HG03469 (cell line): ENCODE measurements around the gene SLC25A45.

Experiments used
- ATAC-seq: cut with Tn5 transposase; IDR thresholded peaks from one replicate; pipeline ENCODE4 v1.9.1; 2021; ENCODE audit warnings: mild to moderate bottlenecking, moderate library complexity, moderate number of reproducible peaks; ENCODE audit not compliant: unreplicated experiment

SLC25A45 gene

GRCh38 chr11:65404638-65405339, 22.3 kb upstream of the SLC25A45 start:
- ATAC-seq: no peak

- ATAC-seq: no peak
Observed at GRCh38 chr11:65404210-65404609, 21.8 kb upstream of the SLC25A45 start.

GRCh38 chr11:65403607-65404121, 21.2 kb upstream of the SLC25A45 start:
- no peak for ATAC-seq

GRCh38 chr11:65402790-65403189, 20.3 kb upstream of the SLC25A45 start:
- ATAC-seq: no peak

DNA sequence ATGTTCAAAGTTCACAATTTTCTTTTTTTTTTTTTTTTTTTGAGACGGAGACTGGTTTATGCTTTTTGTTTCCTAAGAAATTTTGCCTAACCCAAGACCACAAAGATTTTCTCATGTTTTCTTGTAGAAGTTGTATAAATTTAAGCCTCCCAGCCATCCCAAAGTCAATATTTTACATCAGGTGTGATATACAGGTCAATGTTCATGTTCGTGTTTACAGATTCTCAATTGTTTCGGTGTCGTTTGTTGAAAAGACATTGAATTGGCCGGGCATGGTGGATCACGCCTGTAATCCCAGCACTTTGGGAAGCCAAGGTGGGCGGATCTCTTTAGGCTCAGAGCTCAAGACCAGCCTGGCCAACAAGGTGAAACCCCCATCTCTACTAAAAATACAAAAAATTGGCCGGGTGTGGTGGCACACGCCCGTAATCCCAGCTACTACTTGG, 19.4 kb upstream of the SLC25A45 start:
- no peak for ATAC-seq

DNA sequence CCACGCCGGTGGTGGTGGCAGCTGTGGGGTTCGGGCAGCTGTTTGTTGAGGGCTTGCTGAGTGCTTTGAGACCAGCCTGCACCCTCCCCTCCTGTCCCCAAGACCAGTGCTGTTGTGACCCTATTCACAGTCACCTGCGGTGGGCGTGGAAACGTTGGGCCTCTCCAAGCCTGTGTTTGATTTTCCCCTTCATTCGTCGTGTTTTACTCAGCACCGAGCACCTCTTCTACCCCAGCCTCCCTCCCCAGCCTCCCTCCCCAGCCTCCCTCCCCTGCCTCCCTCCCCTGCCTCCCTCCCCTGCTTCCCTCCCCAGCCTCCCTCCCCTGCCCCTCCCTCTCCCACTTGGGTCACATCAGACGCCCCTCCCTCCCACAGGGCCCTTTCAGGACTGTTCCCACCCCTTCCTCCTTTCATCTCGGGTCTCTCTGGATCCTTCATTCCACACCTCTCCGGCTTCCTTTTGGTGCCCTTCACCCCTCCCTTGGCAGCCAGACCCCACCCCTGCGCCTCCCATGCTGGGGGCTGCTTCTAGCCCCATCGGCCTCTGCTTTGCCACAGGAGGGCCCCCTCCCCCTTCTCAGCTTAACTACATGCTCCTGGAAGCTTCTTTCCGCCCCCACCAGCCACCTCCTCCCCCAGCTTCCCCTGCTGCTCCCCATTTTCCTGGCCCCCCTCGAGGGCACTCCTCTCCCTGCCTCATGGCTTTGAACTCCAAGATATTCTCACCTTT, 18.8 kb upstream of the SLC25A45 start:
- no peak for ATAC-seq

DNA sequence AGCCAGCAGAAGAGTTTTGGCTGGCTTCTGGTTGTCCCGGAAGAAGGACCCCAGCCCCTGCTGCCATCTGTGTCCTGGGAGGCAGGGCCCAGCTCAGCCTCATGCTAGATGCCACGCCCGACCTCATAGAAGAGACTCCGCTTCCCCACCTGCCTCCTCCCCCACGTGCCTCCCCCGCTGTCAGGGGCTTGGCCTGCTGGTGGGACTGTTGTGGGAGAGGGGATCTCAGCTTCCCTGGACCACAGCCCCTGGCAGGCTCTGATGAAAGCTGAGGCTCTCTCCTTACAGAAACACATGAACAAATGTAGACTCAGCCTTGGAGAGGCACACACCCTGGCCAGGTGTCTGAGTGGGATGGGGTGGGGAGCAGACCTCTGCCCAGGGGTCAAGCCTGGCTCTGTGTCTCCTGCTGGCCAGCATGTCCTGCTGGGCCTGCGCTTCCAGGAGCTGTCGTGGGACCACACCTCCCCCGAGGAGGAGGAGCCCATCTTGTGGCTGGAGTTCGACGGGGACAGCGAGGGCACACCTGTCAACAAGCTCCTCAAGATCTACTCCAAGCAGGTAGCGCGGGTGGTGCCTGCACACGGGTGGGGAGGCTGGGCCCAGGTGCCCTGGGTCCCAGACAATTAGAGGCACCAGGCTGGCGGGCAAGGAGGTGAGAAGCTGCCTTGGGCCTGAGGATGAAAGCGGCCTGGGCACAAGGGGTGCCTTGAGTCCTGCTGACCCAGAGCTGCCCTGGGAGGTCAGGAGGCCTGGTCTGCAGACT, 18.0 kb upstream of the SLC25A45 start:
- no peak for ATAC-seq

GRCh38 chr11:65399845-65400244, 17.4 kb upstream of the SLC25A45 start:
- ATAC-seq: no peak

GRCh38 chr11:65399249-65399648, 16.8 kb upstream of the SLC25A45 start:
- ATAC-seq: no peak

DNA sequence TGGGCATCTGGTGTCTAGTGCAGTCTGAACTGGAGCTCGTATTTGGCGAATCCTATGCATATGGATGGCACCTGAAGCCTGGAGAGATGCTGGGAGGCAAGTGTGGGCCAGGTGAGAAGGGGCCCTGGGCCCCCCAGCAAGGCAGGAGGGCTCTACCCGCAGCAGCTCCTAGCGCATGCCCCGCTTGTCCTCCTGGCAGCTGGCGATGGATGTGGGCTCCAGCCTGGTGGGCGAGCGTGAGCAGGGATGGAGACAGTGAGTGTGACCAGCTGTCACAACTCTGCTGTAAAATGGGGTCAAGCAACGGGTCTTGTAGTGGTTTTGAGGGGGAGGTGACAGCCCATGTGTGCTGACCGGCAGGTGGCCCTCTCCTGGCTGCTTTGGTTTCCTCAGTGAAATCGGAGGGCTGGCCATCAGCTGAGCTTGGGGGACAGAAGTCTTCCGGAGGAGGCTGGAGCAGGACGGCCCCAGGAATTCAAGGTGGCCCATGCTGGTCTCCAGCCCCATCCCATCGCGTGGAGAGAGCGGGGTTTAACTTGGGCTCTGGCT, 16.0 kb upstream of the SLC25A45 start:
- ATAC-seq: no peak

DNA sequence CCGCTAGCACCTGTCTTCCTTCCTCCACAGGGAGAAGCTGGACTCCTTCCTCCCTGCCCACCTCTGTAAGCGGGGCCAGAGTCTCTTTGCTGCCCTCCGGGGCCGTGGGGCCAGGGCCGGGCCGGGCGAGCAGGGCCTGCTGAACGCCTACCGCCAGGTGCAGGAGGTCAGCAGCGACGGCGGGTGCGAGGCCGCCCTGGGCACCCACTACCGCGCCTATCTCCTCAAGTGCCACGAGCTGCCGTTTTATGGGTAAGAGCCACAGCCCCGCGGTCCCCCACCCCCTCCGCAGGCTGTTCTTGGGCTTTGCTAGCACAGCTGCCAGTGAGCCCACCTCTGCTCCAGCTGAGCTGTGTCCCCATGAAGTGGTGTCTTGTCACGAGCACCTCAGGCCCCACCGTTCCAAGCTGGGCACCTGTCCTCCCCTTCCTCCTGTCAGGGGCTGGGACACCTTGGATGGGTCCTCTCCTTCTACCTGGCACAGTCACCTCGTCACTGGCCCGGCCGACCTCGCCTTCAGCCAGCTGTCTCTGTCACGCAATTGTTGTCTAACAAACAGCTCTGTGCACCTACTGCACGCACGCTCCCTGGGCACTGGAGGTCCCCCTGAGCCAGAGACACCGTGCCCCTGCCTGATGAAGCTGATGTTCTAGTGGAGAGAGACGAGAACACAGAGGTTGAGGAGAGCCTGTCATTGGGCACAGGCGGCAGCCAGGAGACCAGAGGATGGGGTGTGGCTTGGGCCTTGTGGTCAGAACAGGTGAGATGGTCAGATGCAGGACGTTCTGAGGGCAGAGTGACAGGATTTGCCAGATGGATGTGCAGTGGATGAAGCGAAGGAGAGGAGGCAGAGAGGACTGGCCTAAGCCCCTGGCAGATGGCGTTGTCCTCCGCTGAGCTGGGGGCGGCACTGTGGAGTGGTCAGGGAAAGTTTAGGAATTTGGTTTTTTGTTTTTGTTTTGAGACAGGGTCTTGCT, 14.6 kb upstream of the SLC25A45 start:
- no peak for ATAC-seq

GRCh38 chr11:65395961-65396530, 13.6 kb upstream of the SLC25A45 start:
- ATAC-seq: no peak

- ATAC-seq: no peak
Observed at GRCh38 chr11:65394125-65394536, 11.7 kb upstream of the SLC25A45 start.

DNA sequence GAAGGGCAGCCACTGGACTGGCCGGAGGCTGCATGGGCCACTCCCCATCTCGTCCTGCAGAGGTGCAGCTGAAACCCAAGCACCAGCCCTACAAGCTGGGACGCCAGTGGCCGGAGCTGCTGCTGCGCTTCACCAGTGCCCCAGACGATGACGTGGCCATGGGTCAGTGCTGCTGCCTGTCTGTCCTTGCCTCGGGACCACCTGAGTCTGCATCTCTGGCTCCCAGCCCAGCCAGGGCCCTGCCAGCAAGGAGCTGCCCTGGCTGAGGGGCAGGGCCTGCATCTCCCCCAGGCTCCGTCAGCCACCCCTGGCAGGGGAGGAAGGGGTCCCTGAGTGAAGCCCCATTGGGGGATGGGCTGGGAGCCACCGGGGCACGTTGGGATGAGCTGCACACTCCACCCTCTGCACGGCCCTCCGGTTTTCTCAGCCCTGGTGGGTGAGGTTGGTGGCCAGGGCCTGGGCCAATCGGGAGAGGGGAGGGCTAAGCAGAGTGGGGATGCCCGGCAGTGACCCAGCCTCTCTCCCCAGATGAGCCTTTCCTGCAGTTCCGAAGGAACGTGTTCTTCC, 11.2 kb upstream of the SLC25A45 start:
- ATAC-seq: no peak

GRCh38 chr11:65392899-65393298, 10.5 kb upstream of the SLC25A45 start:
- ATAC-seq: no peak

- no peak for ATAC-seq
Observed at GRCh38 chr11:65392186-65392829, 9.9 kb upstream of the SLC25A45 start.

DNA sequence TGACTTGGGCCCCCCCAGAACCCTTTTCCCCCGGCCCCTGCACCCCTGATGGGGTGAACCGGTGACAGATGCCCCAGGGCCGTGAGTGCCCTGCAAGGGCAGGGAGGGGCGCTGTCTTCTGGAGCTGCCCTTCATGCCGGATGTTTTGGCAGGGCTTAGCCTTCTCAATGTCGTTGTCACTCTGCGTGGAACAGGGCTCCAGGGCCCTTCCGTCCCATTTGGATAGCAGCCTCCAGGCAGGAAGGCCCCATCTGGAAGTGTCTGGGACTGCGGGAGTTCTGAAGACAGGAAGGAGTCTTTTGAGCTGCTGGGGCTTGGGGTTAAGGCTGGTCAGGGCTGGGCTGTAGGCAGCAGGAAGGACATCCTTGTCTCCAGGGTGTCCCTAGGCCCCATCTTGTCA, 8.6 kb upstream of the SLC25A45 start:
- ATAC-seq: no peak

DNA sequence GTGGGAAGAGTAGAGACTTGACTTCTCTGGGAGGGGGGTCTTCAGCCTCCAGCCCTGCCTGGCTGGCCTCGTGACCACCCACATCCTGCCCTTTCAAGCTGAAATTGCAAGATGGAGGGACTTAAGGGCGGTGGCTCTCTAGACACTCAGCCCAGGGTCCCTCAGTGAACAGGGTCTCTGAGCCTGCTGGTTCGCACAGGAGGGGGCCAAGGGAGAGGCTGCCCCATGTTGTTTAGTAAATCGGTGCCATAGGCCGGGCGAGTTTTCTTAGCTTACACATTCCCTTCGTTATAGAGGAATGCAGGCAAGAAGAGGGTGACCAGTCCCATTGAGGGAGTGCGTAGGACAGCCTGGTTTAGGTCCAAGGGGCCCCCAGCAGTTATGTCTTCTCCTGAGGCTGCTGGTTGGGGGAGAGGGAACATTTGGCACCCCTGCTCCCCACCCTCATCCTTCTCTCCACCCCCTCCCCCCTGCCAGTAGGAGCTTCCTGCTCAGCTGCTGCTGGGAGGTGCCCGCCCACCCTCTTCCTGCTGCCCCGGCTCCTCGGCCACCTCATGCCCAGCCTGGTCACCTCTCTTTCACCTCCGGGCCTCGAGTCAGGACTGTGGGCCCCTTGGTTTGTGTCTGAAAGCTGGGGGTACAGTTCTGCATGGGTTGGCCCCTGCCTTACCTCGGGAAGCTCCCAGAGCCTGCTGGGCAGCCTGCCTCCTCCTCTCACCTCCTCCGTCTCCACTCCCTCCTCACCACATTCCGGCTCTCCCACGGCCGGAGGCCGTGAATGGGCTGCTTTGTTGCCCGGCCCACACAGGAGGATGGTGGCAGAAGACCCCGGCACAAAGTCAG, 7.9 kb upstream of the SLC25A45 start:
- no peak for ATAC-seq
